Measurements from ENCODE around the gene KRTAP16-1.

The KRTAP16-1 gene

DNA sequence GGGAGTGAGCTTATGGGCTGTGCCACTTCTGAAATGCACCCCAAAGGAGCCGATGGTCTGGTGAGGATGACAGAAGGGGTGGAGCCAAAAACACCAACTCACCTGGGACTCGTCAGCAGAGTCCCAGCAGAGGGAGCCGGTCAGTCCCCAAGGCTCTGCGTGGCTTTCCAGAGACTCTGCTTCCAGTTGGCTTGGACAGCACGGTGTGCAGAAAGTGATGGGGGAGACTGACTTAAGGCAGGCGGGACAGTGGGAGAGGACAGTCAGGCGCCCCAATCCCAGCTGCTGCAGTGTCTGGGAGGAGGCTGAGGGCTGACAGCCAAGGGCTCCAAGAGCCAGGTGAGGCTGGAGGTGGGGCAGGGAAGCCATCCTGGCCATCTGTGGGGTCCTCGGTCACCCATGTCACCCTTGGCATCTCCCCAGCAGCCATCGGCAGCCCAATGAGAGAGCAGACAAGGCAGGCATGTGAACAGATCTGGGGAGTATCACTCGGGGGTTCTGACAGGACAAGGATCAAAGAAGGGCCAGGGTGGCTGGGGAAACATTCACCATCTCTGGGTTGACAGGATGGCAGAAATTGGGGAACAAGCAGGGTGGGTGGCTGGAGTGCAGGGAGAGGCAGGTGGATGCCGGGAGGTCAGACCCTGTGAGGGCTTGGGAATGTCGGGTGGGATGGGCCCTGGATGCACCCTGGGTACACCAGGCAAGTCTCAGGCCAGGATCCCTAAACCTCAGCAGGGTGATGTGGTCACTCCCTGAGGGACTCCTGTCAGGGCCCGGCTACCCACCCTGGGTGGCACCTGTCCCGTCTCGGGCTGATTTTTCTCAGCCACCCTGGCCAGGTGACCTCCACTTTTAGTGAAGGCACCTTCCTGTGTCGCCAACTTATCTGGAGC is 15.3 kb upstream of the KRTAP16-1 start:
- Histone ChIP-seq H3K27me3 (ENCODE audit: insufficient read depth, low read depth) (no peaks in the 10 kb centered on the region; the same call in 1 of the 2 replicates), H3K4me2 (no peak overlapping the region), H3K4me1 (ENCODE audit: low read depth, poor library complexity, severe bottlenecking) (no peaks in the 10 kb centered on the region)

DNA sequence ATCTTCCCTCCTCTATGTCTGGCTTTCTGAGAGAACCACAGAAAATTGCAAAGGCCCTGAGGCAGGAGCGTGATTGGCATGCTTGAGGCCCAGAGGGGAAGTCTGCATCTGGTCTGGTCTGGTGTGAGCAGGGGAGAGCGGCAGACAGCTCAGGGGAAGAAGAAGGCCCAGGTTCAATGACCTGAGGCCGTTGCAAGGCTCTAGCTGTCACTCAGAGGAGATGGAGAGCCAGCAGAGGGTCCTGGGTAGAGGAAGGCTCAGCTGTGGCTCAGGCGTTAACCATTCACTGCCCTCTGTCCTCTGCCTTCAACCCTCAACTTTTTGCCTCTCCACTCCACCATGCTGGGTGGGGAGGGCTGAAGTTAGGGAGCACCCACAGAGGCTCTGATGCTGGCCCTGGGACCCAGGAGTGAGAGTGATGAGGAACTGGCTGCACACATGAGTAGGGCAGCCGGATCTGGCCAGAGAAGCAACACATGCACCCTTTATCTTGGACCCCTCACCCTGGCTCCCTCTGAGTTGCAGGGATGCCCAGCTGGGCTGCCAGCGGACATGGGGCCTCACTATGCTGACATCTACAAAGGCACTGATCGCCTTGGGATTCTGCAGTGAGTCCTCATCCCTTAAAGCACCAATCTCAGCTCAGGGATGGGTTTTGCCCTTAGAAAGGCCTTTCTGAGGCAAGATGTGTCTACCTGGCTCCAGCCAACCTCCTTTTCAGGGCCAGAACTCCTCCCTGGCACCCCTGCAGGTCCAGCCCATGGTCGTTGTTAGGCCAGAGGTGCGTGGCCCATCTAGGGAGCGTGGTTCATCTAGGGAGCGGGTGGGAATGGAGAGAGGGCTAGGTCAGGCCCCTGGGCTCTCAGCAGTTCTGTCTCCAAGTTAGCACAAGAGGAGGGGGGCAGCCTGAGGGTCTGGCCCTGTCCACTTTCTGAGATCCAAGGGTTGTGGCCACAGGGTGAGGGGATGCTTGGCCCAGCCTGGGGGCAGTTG is 14.1 kb upstream of the KRTAP16-1 start:
- H3K79me2 ChIP-seq (ENCODE audit: insufficient read depth, low read depth) = no peaks in the 10 kb centered on the region
- H3K4me2 ChIP-seq = no peak overlapping the region
- H4K20me1 ChIP-seq (ENCODE audit: insufficient read depth) = no peaks in the 10 kb centered on the region
- no peaks in the 10 kb centered on the region; the same call in 1 of the 2 replicates for H3K27me3 ChIP-seq (ENCODE audit: insufficient read depth, low read depth)
- H3K9ac ChIP-seq = no peak overlapping the region
- H3K4me3 ChIP-seq (IDR thresholded peaks at IDR 0.05; ENCODE audit: insufficient read depth, low read depth, low read length) = no peak overlapping the region
- H2AFZ ChIP-seq (ENCODE audit: low read depth) = no peak overlapping the region
- H3K36me3 ChIP-seq (ENCODE audit: insufficient read depth) = no peaks in the 10 kb centered on the region
- H3K27ac ChIP-seq = no peak overlapping the region
- H3K4me1 ChIP-seq (ENCODE audit: low read depth, poor library complexity, severe bottlenecking) = no peaks in the 10 kb centered on the region
- TF ChIP-seq, protein P1, sequence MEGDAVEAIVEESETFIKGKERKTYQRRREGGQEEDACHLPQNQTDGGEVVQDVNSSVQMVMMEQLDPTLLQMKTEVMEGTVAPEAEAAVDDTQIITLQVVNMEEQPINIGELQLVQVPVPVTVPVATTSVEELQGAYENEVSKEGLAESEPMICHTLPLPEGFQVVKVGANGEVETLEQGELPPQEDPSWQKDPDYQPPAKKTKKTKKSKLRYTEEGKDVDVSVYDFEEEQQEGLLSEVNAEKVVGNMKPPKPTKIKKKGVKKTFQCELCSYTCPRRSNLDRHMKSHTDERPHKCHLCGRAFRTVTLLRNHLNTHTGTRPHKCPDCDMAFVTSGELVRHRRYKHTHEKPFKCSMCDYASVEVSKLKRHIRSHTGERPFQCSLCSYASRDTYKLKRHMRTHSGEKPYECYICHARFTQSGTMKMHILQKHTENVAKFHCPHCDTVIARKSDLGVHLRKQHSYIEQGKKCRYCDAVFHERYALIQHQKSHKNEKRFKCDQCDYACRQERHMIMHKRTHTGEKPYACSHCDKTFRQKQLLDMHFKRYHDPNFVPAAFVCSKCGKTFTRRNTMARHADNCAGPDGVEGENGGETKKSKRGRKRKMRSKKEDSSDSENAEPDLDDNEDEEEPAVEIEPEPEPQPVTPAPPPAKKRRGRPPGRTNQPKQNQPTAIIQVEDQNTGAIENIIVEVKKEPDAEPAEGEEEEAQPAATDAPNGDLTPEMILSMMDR (conservative IDR thresholded peaks at IDR 0.05; ENCODE audit: low read depth, low read length) = no peak

More for the DNA sequence above, 15.3 kb upstream of the KRTAP16-1 start:
- no peaks in the 10 kb centered on the region for H4K20me1 ChIP-seq (ENCODE audit: insufficient read depth)
- no peaks in the 10 kb centered on the region for H3K79me2 ChIP-seq (ENCODE audit: insufficient read depth, low read depth)
- H3K9ac ChIP-seq = no peak overlapping the region
- H2AFZ ChIP-seq (ENCODE audit: low read depth) = no peak overlapping the region
- no peak overlapping the region for H3K27ac ChIP-seq
- TF ChIP-seq, protein P1 (conservative IDR thresholded peaks at IDR 0.05; ENCODE audit: low read depth, low read length) = peak; percentile 48; the same call in 1 of the 2 replicates
- H3K4me3 ChIP-seq (IDR thresholded peaks at IDR 0.05; ENCODE audit: insufficient read depth, low read depth, low read length) = no peak overlapping the region
- H3K36me3 ChIP-seq (ENCODE audit: insufficient read depth) = no peaks in the 10 kb centered on the region

DNA sequence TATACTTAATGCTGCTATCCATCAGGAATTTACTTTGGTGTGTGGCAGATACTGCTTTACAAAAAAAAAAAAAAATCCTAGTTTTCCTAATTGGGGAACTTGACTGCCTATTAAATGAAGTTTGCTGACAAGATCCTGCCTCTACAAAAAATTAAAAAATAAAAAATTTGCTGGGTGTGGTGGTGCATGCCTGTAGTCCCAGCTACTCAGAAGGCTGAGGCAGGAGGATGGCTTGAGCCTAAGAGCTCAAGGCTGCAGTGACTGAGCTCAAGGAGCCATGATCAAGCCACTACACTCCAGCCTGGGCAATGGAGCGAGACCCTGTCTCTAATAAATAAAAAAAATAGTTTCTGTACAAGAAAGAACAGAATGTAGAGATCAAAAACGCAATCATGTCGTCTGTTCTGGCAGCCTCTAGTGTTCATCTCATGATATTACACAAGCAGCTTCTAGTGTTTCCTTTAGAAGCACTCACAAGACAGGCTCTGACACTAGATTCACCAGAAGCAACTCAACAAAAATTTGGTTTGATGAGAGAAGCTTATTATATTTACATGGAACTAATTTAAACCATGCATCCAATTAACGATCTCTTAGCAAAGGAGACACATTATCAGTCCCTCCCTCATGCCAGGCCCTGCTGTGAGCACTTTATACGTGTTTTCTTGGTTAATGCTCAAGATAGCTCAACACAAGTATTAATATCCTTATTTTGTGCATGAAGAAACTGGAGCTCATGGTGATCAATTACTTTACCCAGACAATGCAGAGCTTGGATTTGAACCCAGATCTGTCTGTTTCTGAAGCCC is 13.2 kb upstream of the KRTAP16-1 start:
- Histone ChIP-seq H4K20me1 (ENCODE audit: insufficient read depth) (no peaks in the 10 kb centered on the region), H3K9ac (no peak overlapping the region), H3K27me3 (ENCODE audit: insufficient read depth, low read depth) (no peaks in the 10 kb centered on the region; the same call in 1 of the 2 replicates), H3K4me3 (IDR thresholded peaks at IDR 0.05; ENCODE audit: insufficient read depth, low read depth, low read length) (no peak overlapping the region), H3K4me1 (ENCODE audit: low read depth, poor library complexity, severe bottlenecking) (no peaks in the 10 kb centered on the region), H3K27ac (no peak overlapping the region), H3K4me2 (no peak overlapping the region), H2AFZ (ENCODE audit: low read depth) (no peak overlapping the region), H3K36me3 (ENCODE audit: insufficient read depth) (no peaks in the 10 kb centered on the region), H3K79me2 (ENCODE audit: insufficient read depth, low read depth) (no peaks in the 10 kb centered on the region)
- TF ChIP-seq, protein P1 (conservative IDR thresholded peaks at IDR 0.05; ENCODE audit: low read depth, low read length) = peak; percentile 77

DNA sequence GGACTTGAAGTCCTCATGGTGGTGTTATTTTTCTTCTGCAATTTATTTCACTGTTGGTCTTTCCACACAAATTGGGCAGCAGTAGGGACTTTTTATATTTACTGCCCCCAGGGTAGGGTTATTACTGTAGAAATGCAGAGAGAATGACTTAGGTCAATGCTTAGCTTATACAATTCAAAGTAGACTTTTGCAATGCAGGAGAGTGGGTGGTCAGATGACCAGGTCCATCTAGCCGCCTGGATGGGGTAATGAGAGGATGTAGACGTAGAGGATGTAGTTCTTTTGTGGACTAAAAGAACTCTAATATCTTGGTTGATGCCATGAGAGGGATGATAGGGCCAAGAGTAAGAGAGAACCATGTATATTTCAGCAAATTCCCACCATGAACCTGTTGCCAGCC is 9.1 kb upstream of the KRTAP16-1 start:
- Histone ChIP-seq H3K4me3 (IDR thresholded peaks at IDR 0.05; ENCODE audit: insufficient read depth, low read depth, low read length) (no peak overlapping the region), H3K36me3 (ENCODE audit: insufficient read depth) (no peaks in the 10 kb centered on the region), H3K27me3 (ENCODE audit: insufficient read depth, low read depth) (no peaks in the 10 kb centered on the region), H4K20me1 (ENCODE audit: insufficient read depth) (no peaks in the 10 kb centered on the region), H3K79me2 (ENCODE audit: insufficient read depth, low read depth) (no peaks in the 10 kb centered on the region), H3K27ac (no peak overlapping the region), H3K9ac (no peak overlapping the region), H3K4me2 (no peak overlapping the region), H3K4me1 (ENCODE audit: low read depth, poor library complexity, severe bottlenecking) (no peaks in the 10 kb centered on the region), H2AFZ (ENCODE audit: low read depth) (no peak overlapping the region)
- TF ChIP-seq, protein P1 (conservative IDR thresholded peaks at IDR 0.05; ENCODE audit: low read depth, low read length) = no peak
